ENCODE results near the gene MSH5.

DNA sequence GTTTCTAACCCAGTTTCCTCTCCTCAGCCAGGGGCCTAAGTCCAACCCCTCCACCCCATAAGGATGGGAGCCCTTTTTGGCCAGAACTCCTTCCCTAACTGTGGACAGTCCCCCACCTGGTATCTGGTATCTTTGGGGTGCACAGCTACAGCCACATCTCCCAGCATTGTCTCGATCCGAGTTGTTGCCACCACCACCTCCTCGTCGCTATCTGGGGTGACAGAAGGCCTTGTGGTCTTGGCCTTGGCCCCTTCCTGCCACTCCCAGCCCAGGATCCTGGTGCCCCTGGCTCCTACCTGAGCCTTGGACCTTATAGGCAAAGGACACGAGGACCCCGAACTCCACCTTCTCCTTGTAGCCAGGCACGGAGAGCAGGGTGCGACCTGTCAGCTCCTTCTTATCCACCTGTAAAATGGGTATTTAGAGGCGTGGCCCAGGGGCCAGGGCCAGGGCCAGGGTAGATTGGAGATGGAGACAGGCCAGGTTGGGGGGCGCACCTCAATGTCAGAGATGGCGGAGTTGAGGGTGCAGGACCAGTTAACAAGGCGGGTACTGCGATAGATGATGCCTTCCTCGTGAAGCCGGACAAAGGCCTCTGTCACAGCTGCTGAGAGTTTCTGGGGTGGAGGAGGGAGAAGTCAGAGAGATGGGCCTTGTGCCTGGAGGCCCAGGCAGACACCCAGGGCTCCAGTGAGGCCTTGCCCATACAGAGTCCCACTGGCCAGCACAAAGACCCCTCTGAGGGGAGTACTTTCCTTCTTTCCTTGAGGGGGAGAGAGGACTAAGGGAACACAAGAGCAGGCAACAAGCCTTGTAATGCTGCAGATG, 44.5 kb downstream of the MSH5 start:
- TF ChIP-seq EZH2phosphoT487 (IDR thresholded peaks at IDR 0.05; ENCODE audit: borderline replicate concordance) = no peak
- TF ChIP-seq, protein P1, sequence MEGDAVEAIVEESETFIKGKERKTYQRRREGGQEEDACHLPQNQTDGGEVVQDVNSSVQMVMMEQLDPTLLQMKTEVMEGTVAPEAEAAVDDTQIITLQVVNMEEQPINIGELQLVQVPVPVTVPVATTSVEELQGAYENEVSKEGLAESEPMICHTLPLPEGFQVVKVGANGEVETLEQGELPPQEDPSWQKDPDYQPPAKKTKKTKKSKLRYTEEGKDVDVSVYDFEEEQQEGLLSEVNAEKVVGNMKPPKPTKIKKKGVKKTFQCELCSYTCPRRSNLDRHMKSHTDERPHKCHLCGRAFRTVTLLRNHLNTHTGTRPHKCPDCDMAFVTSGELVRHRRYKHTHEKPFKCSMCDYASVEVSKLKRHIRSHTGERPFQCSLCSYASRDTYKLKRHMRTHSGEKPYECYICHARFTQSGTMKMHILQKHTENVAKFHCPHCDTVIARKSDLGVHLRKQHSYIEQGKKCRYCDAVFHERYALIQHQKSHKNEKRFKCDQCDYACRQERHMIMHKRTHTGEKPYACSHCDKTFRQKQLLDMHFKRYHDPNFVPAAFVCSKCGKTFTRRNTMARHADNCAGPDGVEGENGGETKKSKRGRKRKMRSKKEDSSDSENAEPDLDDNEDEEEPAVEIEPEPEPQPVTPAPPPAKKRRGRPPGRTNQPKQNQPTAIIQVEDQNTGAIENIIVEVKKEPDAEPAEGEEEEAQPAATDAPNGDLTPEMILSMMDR (conservative IDR thresholded peaks at IDR 0.05; ENCODE audit: low read length) = no peak

Measured in Loucy (cell line).